Eye (tissue), 1 donor: ENCODE data around the gene BCOR.

Experiments
- DNase-seq: peaks from one replicate; pipeline ENCODE4 v3.0.0-alpha.2; 2015

Gene BCOR

GRCh38 chrX:40097504-40098263, at the start of gene BCOR:
BCOR (minus strand) TSS chrX:40097958; CDS start chrX:40077929, 20,029 bp downstream.
- DNase-seq: peak; percentile 84

GRCh38 chrX:40147126-40147952, 49.6 kb upstream of the BCOR start:
- DNase-seq: peak; percentile 41

- peak; percentile 81 for DNase-seq
These were observed 48.7 kb upstream of the BCOR start for GRCh38 chrX:40146262-40147125.

- DNase-seq: no peak
These were observed 48.1 kb upstream of the BCOR start for GRCh38 chrX:40145923-40146261.

GRCh38 chrX:40145001-40145922, 47.5 kb upstream of the BCOR start:
- peak; percentile 61 for DNase-seq

GRCh38 chrX:40144576-40144975, 46.8 kb upstream of the BCOR start:
- no peak for DNase-seq

- no peak for DNase-seq
These were observed 46.2 kb upstream of the BCOR start for GRCh38 chrX:40143987-40144386.

GRCh38 chrX:40143001-40143400, 45.2 kb upstream of the BCOR start:
- DNase-seq: no peak

- no peak for DNase-seq
These were observed 44.7 kb upstream of the BCOR start for GRCh38 chrX:40142417-40142816.

GRCh38 chrX:40140706-40141499, 43.1 kb upstream of the BCOR start:
- DNase-seq: peak; percentile 57

- no peak for DNase-seq
These were observed 35.0 kb upstream of the BCOR start for GRCh38 chrX:40132751-40133150.

- DNase-seq: no peak
These were observed 34.0 kb upstream of the BCOR start for GRCh38 chrX:40131654-40132337.

GRCh38 chrX:40130207-40130606, 32.4 kb upstream of the BCOR start:
- no peak for DNase-seq

GRCh38 chrX:40127052-40127451, 29.3 kb upstream of the BCOR start:
- DNase-seq: peak; percentile 24

- no peak for DNase-seq
These were observed 24.7 kb upstream of the BCOR start for GRCh38 chrX:40122487-40122886.

GRCh38 chrX:40121618-40122017, 23.9 kb upstream of the BCOR start:
- no peak for DNase-seq

GRCh38 chrX:40120838-40121580, 23.3 kb upstream of the BCOR start:
- no peak for DNase-seq

- no peak for DNase-seq
These were observed 20.0 kb upstream of the BCOR start for GRCh38 chrX:40117715-40118285.

GRCh38 chrX:40116925-40117324, 19.2 kb upstream of the BCOR start:
- DNase-seq: no peak

GRCh38 chrX:40112996-40113395, 15.2 kb upstream of the BCOR start:
- no peak for DNase-seq
